Endothelial cell (in vitro differentiated cells): ENCODE results near the gene DYNLT1. TPM values are rescaled to one million over a fixed set of nuclear protein-coding genes. Genes with fewer than 3 reads are reported as not detected.

Experiments
- DNase-seq: peaks from one replicate; pipeline ENCODE4 v3.0.0; 2021; ENCODE audit warnings: low spot score
- H3K27ac Mint-ChIP-seq: one replicate; pipeline ENCODE4 v1.8.0; 2021; ENCODE audit warnings: mixed read lengths, inconsistent platforms; ENCODE audit not compliant: unreplicated experiment
- H3K27me3 Mint-ChIP-seq: one replicate; pipeline ENCODE4 v1.8.0; 2021; ENCODE audit warnings: mild to moderate bottlenecking, moderate library complexity, mixed read lengths, inconsistent platforms; ENCODE audit not compliant: unreplicated experiment
- H3K36me3 Mint-ChIP-seq: one replicate; pipeline ENCODE4 v1.8.0; 2021; ENCODE audit warnings: mild to moderate bottlenecking, low read depth, mixed read lengths, inconsistent platforms; ENCODE audit not compliant: unreplicated experiment
- H3K4me1 Mint-ChIP-seq: one replicate; pipeline ENCODE4 v1.8.0; 2021; ENCODE audit warnings: mild to moderate bottlenecking, mixed read lengths, inconsistent platforms; ENCODE audit not compliant: unreplicated experiment
- H3K4me3 Mint-ChIP-seq: one replicate; pipeline ENCODE4 v1.8.0; 2021; ENCODE audit warnings: mild to moderate bottlenecking, mixed read lengths, inconsistent platforms; ENCODE audit not compliant: unreplicated experiment
- H3K9me3 Mint-ChIP-seq: one replicate; pipeline ENCODE4 v1.8.0; 2021; ENCODE audit warnings: mixed read lengths, inconsistent platforms; ENCODE audit not compliant: unreplicated experiment
- microRNA-seq: library from miRNA; unstranded; fragments of <30 nt; microRNA quantifications from one replicate; pipeline ENCODE4, GENCODE V29; 2020; ENCODE audit not compliant: unreplicated experiment
- total RNA-seq: library from RNA; stranded (reverse); fragmentation: NEBNext Ultra II Directional; extraction: Animal tissue kit (Norgen Biotek cat#: 25700); gene quantifications from one replicate; pipeline ENCODE4 v1.2.1, GENCODE V29; 2021; ENCODE audit not compliant: unreplicated experiment
- TF ChIP-seq, protein P1 (sequence below): fragments of 200-600 bp; sonication (generic); IDR thresholded peaks from one replicate; pipeline ENCODE4 v1.5.0; 2021; ENCODE audit warnings: antibody characterized with exemption; ENCODE audit not compliant: unreplicated experiment

The DYNLT1 gene
- total RNA-seq, 1 donor from 2014 or later: 115 TPM

- no peaks in the 10 kb centered on the region for H3K27me3 Mint-ChIP-seq
- H3K4me1 Mint-ChIP-seq: peaks cover 2% of the 10 kb centered on the region
- no peak overlapping the region for H3K27ac Mint-ChIP-seq
- no peaks in the 10 kb centered on the region for H3K9me3 Mint-ChIP-seq
- no peak overlapping the region for H3K4me3 Mint-ChIP-seq
- TF ChIP-seq, protein P1, sequence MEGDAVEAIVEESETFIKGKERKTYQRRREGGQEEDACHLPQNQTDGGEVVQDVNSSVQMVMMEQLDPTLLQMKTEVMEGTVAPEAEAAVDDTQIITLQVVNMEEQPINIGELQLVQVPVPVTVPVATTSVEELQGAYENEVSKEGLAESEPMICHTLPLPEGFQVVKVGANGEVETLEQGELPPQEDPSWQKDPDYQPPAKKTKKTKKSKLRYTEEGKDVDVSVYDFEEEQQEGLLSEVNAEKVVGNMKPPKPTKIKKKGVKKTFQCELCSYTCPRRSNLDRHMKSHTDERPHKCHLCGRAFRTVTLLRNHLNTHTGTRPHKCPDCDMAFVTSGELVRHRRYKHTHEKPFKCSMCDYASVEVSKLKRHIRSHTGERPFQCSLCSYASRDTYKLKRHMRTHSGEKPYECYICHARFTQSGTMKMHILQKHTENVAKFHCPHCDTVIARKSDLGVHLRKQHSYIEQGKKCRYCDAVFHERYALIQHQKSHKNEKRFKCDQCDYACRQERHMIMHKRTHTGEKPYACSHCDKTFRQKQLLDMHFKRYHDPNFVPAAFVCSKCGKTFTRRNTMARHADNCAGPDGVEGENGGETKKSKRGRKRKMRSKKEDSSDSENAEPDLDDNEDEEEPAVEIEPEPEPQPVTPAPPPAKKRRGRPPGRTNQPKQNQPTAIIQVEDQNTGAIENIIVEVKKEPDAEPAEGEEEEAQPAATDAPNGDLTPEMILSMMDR: no peak
- H3K36me3 Mint-ChIP-seq: peaks cover 45% of the 10 kb centered on the region
- no peak for DNase-seq
These were observed 52.7 kb downstream of the DYNLT1 start for GRCh38 chr6:158591810-158592209.

DNA sequence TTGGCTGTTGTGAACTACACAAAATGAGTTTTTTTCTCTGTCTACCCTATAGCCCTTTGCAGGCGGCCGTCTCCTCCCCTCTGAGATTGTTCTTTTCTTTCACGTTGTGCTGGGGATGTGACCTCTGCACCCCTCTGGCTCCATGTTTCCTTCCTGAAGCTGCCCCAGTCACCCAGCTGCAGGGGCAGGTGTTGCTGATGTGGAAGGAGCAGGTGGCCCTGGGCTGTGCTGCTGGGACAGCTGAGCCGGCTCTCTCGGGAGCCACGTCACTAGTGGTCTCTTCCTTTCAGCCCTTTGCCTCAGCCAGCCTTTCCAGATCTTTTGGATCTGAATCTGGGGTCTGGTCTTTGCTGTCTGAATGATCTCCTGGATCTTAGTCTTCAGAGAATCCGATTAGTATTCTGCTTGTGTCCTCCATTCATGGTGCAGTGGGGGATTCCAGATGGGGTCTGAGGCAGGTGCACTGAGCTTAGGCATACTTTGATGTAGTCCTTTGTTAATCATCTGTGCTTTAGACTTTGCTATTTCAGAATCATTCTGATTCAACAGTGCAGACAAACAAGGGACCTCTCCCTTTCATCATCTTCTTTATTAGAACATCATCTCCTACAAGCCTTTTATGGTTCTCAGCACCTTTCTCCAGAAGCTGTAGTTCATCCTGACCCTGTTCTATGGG is 53.3 kb downstream of the DYNLT1 start:
- DNase-seq: no peak
- Mint-ChIP-seq H3K4me3 (no peak overlapping the region), H3K4me1 (peaks cover 2% of the 10 kb centered on the region)

DNA sequence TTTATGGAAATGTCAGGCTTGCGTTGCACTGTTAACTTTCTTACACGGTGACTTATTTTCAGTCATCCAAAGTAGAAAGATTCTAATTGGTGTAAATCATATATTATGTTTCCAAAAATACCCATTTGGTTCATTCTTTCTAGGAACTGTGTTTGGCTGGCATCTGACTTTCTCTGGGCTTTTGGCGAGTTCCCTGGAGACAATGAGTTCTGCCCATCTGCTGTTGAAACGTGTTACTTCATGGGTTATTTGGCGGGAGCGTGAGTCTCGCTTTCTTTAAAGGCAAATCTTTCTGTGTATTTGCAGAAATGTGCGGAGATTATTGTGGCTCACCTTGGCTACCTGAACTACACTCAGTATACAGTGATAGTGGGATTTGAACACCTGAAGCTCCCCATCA is 55.2 kb downstream of the DYNLT1 start:
- Mint-ChIP-seq H3K4me3 (no peak overlapping the region), H3K4me1 (peaks cover 2% of the 10 kb centered on the region), H3K9me3 (no peaks in the 10 kb centered on the region), H3K27me3 (peaks cover 2% of the 10 kb centered on the region), H3K36me3 (peaks cover 55% of the 10 kb centered on the region), H3K27ac (no peak overlapping the region)
- TF ChIP-seq, protein P1: no peak
- DNase-seq: no peak

More for the DNA sequence above, 53.3 kb downstream of the DYNLT1 start:
- Mint-ChIP-seq H3K27ac (no peak overlapping the region), H3K9me3 (no peaks in the 10 kb centered on the region), H3K36me3 (peaks cover 48% of the 10 kb centered on the region), H3K27me3 (no peaks in the 10 kb centered on the region)
- TF ChIP-seq, protein P1: no peak

GRCh38 chr6:158586652-158587051 is 57.9 kb downstream of the DYNLT1 start:
- H3K27ac Mint-ChIP-seq: no peak overlapping the region
- no peak overlapping the region for H3K4me3 Mint-ChIP-seq
- no peak for DNase-seq
- H3K27me3 Mint-ChIP-seq: peaks cover 2% of the 10 kb centered on the region
- TF ChIP-seq, protein P1: no peak
- H3K4me1 Mint-ChIP-seq: peaks cover 2% of the 10 kb centered on the region
- H3K36me3 Mint-ChIP-seq: peaks cover 58% of the 10 kb centered on the region
- H3K9me3 Mint-ChIP-seq: no peaks in the 10 kb centered on the region

Small RNA genes within 50 kb of the gene (microRNA-seq; reads per million reads assigned to microRNA genes)
- gene MIR7161: not detected

Other genes with a start within 250 kb of the DYNLT1 start
- 29.5 TPM for gene TMEM181, start 84.7 kb downstream of the DYNLT1 start, total RNA-seq
- 0.77 TPM for gene SYTL3, start 5.3 kb upstream of the DYNLT1 start, total RNA-seq
- 125 TPM for gene EZR, start 174.6 kb upstream of the DYNLT1 start, total RNA-seq